Uterus (tissue), 2 donors: ENCODE data around the gene PIK3CD.

Source experiments
- POLR2A ChIP-seq, 2 donors: fragments of 450-650 bp; IDR thresholded peaks; one replicate each; pipeline ENCODE4 v1.6.1; 2016; ENCODE audit warnings: antibody characterized with exemption in 2 of 2, mild to moderate bottlenecking in 1 of 2, moderate library complexity in 1 of 2
- TF ChIP-seq, protein P1 (sequence below), 4 experiments: fragments of 200-600 bp in 2 of 4; fragments of 450-650 bp in 2 of 4; sonication (generic) in 2 of 4; IDR thresholded peaks; one replicate each; pipeline ENCODE4 v1.5.1; 2016 to 2019; ENCODE audit warnings: antibody characterized with exemption in 4 of 4, mild to moderate bottlenecking in 2 of 4, moderate library complexity in 1 of 4

- TF ChIP-seq, protein P1, sequence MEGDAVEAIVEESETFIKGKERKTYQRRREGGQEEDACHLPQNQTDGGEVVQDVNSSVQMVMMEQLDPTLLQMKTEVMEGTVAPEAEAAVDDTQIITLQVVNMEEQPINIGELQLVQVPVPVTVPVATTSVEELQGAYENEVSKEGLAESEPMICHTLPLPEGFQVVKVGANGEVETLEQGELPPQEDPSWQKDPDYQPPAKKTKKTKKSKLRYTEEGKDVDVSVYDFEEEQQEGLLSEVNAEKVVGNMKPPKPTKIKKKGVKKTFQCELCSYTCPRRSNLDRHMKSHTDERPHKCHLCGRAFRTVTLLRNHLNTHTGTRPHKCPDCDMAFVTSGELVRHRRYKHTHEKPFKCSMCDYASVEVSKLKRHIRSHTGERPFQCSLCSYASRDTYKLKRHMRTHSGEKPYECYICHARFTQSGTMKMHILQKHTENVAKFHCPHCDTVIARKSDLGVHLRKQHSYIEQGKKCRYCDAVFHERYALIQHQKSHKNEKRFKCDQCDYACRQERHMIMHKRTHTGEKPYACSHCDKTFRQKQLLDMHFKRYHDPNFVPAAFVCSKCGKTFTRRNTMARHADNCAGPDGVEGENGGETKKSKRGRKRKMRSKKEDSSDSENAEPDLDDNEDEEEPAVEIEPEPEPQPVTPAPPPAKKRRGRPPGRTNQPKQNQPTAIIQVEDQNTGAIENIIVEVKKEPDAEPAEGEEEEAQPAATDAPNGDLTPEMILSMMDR (IDR thresholded peaks at IDR 0.05): no peak
- no peak for TF ChIP-seq POLR2A (IDR thresholded peaks at IDR 0.05)
Observed at GRCh38 chr1:9706178-9706577, 54.6 kb downstream of the PIK3CD start.
